G401 (cell line): ENCODE measurements around the gene DENND5B. TPM values are rescaled to one million over a fixed set of nuclear protein-coding genes. Genes with fewer than 3 reads are reported as not detected.
"Not testable (repeated sequence)": the region's sequence is repeated elsewhere in the genome, so short reads cannot be mapped to it uniquely, and the experiment has no call there.

ENCODE experiments used
- DNase-seq: peaks from one replicate; pipeline ENCODE4 v3.0.0-alpha.2; 2015; ENCODE audit warnings: low spot score
- in situ Hi-C: cut with HindIII; loops from 2 replicates; pipeline ENCODE4 v1.10.0; 2016; ENCODE audit warnings: low sequenced_read_pairs, mixed read lengths
- total RNA-seq: library from RNA; depleted of rRNA; stranded (reverse); fragments of >200 nt; shearing (Covaris generic); gene quantifications from 2 replicates; pipeline ENCODE4 v1.2.3, GENCODE V29; 2014; rRNA removed

Gene DENND5B
- 6.1 and 13.0 TPM in 2 replicates for total RNA-seq

DNA sequence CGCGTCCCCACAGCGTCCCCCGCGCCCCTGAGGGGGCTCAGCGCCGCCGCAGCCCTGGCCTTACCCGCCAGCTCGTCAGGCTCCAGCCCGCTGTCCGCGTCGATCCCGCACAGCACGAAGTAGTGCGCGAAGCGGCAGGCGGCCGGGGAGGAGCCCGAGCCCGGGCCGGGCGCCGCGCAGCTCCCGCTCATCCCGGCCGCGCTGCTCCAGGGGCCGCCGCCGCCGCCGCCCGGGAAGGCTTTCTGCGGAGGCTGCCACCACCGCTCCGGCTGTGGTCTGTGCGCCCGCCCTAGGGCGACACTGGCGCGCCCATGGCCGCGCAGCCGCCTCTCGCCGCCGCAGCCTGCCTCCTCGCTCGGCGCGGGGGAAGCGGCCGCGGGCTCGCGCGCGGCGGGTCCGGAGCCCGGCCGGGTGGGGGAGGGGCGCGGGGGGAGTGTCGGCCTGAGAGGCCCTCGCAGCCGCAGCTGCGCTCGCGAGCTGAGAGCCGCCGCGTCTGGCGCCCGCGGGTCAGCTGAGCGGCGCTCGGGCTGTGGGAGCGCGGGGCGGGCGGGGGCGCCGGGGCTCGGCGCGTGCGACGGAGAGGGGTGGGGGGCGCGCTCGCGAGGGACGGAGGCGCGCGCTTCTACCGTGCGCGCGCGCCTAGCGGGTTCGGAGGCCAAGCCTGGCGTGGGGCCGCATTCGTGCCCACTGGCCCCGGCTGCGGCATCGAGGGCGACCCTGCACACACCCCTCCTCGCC, at the start of gene DENND5B:
DENND5B (minus strand) TSS at position 495 of the 738 bp plus-strand sequence; CDS start at position 191, 304 bp downstream.
- in situ Hi-C loops, result no loop called here
- DNase-seq, result peak; percentile 79

DNA sequence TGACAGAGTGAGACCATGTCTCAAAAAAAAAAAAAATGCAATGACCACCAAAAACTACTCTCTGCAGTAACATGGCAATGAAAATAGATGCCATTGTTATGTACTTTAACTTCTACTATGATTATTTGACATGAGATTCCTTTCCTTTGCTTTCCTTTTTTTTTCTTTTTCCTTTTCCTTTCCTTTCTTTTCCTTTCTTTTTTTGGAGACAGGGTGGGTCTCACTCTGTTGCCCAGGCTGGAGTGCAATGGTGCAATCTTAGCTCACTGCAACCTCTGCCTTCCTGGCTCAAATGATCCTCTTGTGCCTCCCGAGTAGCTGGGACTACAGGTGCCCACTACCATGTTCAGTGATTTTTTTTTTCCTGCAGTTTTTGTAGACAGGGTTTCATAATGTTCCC, 43.7 kb upstream of the DENND5B start:
- in situ Hi-C loops, result loop anchor here (25.0 kb wide), 1 partner anchor 247 kb away; no protein-coding TSS in a partner anchor
- no peak for DNase-seq

DNA sequence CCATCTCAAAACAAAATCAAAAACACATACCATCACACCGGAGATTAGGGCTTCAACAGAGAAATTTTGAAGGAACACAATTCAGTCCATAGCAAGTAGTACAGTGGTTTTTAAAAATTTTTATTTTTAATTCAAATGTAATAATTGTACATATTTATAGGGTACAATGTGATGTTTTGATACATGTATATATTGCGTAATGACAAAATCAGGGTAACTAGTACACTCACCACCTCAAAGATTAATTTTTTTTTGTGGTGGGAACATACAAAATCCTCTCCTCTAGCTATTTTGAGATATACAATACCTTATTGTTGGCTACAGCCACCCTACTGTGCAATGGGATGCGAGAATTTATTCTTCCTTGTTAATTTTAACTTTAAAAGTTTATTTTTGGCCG, 42.5 kb upstream of the DENND5B start:
- DNase-seq, result no peak
- in situ Hi-C loops, result loop anchor here (25.0 kb wide), 1 partner anchor 246 kb away; no protein-coding TSS in a partner anchor

DNA sequence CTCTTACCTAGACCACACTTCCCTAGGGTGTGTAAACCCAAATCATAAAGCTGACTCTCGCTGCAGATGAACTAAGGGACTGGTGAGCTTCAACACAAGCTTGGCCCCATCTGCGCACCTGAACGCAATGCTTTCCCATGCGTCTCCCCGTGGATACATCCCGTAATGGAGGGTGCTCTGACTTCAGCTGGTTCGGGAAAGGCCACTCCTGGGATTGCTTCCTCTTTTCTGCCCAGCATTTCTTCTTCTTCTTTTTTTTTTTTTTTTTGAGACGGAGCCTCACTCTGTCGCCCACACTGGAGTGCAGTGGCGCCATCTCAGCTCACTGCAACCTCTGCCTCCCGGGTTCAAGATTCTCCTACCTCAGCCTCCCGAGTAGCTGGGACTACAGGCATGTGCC, 40.9 kb upstream of the DENND5B start:
- no peak for DNase-seq
- in situ Hi-C loops, result loop anchor here (25.0 kb wide), 1 partner anchor 245 kb away; no protein-coding TSS in a partner anchor

DNA sequence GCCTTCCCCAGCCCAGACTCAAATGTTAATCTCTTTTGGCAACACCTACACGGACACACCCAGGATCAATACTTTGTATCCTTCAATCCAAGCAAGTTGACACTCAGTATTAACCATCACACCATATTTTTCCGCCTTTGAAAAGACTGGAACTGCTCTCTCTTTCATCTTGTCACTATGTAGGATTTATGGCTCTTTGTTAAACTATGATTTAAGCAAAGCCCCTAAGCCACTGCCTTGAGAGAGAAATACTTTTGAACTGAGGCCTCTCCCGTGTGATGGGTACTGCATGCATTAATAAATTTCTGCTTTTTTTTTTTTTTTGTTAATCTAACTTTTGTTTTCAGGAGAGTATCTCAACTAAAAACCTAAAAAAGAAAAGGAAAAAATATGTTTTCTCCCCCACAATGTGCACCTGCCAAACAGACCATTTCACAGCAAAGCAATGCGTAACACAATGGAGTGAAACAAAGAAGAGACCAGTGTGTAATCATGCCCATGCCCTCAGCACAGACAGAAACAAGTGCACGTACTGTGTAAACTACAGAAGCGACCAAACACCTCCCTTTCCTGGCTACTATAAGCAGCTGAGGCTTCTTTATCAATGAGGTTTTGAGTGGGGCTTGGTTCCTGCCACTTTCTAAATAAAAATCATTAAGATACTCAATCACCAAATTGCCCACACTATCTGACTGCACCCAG, 40.2 kb upstream of the DENND5B start:
- DNase-seq, result no peak
- in situ Hi-C loops, result loop anchor here (25.0 kb wide), 1 partner anchor 244 kb away; no protein-coding TSS in a partner anchor

DNA sequence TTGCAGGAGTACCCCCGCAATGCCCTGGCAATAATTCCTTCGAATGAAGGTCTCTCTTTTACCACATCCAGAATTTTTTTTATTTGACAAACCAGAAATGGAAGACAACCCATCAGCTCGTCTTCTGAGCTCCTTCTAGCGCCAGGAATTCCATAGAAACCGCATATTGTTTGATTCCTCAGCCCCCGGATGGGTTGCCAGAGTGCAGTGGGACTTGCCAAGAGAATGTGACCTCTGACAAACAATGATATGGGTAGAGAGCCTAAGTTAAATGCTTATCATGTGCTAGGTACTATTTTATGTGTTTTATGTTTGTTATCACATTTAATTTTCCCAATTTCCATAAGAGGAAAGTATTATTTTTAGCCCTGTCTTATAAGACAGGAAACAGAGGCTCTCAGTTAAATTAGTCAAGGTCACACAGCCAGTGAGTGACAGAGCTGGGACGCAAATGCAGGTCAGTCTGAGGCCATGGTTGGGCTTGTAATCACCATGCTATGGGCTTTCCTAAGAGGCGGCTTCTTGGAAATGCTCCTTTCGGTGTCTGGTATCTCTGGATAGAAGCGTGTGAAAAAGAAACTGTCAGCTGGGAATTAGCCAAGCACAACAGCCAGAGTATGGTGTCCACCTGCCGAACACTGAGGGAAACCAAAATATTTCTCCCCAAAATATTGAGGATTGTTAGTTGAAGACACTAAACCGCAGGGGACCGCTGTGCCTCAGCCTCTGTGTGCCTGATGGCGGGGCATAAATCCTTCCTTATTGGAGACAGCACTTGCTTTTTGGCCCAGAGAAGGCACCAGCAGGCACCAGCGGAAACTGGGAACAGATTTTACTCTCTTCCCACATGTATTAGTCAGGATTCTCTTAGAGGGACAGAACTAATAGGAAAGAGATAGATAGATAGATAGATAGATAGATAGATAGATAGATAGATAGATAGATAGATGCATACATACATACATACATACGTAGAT, 39.1 kb upstream of the DENND5B start:
- DNase-seq, result peak; percentile 75
- in situ Hi-C loops, result loop anchor here (25.0 kb wide), 1 partner anchor 243 kb away; no protein-coding TSS in a partner anchor

DNA sequence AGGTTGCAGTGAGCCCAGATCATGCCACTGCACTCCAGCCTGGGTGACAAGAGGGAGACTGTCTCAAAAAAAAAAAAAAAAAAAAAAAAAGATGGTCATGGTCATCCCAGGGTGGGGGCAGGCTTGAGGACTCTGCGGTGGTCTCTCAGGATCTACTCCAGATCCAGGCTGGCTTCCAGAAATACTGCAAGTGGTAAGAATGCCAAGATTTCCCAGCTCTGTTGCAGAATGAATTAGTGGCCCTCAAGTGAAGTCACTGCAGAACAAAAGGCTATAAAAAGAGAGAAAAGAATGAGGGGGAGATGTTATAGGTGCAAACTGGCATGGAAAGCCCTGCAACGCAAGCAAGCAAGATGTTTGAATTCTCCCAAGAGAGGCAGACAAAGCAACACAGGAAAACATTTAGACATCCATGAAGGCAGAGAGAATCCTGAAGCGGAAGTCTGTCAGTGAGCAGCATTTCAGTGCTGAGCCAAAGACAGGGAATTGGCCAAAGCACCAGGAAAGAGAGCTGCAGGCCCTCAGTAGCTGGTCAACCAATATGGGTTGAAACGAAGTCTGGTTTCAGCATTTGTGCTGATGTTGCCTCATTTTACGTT, 36.6 kb upstream of the DENND5B start:
- in situ Hi-C loops, result loop anchor here (25.0 kb wide), 1 partner anchor 240 kb away; no protein-coding TSS in a partner anchor
- DNase-seq, result no peak

DNA sequence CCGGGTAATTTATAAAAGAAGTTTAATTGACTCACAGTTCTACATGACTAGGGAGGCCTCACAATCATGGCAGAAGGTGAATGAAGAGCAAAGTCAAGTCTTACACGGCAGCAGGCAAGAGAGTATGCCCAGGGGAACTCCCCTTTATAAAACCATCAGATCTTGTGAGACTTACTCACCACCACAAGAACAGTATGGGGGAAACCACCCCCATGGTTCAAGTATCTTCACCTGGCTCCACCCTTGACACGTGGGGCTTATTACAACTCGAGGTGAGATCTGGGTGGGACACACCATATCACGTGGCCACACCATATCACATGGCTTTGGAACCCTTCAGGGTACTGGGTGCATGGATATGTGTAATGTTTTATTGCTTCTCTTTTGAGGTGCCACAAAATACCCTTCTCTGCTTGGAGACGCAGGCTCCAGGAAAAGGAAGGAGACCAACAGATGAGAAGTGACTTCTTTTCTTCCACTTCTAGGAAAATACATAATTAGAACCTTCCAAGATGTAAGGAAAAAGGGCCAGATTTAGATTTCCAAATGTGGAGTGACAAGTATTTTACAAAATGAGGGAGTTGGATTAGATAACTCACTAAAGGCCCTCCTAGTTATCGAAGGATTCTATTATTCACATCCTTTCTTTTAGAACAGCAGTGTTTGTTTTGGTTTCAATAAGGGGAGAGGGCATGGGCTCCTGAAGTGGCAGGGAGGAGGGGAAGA, 35.5 kb upstream of the DENND5B start:
- in situ Hi-C loops, result loop anchor here (25.0 kb wide), 1 partner anchor 239 kb away; no protein-coding TSS in a partner anchor
- DNase-seq, result no peak

DNA sequence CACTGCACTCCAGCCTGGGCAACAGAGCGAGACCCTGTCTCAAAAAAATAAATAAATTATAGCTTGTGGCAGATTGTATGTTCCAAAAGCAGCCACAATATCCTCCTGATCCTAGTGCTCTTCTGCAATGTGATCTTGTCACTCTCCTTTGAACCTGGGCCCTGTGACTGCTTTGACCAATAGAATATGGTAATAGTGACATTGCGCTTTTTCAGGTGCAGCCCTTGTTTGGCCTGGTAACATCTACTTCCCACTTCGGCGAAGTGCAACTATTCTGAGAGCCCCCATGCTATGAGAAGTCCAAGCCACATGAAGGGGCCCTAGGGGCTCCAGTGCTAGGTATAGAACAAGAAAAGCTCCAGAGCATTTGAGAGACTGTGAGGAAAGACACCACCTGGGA, 31.1 kb upstream of the DENND5B start:
- in situ Hi-C loops, result no loop called here
- no peak for DNase-seq

DNA sequence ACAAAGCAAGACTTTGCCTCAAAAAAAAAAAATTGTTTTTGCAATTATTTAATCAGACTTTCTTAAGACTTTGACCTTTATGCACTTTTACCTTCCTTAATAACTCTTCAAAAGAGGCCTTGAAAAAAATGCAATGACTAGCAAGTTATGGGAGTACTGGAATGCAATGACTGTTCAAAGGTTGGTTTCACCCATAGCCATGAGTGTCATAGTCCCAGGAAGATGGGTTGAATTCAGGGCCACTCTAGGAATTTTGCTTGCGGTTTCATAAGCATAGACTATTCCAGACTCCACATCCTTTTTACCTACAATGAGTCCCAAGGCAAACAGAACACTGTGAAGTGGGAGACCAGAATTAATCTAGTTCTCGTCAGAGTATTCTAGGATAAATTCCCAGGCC, 29.4 kb upstream of the DENND5B start:
- in situ Hi-C loops, result no loop called here
- DNase-seq, result no peak

DNA sequence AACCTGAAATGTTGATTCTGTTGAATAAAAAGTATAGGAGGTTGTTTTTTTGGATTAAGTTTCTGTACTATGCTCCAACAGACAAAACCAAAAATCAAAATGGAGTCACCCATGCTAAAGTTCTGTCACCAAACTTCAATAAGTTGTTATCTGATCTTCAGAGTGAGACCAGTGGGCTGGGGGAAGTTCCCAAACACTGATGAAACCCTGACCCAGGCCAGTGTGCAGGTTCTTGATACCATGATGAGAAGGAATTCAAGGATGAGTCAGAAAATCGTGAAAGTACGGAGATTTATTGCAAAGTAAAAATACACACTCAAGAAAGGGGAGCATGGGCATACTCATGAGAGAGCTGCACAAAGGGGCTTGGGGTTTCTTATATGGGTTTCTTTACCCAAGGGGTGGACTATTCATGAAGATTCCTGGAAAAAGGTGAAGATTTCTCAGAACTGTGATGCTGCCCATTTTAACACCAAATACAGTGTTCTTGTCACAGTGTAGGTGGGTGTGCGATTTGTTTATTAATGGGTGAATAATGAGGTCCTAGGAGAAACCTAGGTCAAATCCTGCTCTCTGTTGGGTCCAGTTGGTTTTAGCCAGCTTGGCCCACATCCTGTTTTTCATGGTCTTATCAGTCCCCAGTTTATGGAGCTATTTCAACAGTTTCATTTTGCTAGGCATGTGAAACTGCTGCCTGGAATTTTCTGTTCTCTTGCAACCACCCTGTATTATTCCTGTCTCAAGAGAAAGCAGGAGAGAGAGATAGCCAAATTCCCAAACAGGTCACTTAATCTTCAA, 27.5 kb upstream of the DENND5B start:
- DNase-seq, result no peak
- in situ Hi-C loops, result no loop called here

DNA sequence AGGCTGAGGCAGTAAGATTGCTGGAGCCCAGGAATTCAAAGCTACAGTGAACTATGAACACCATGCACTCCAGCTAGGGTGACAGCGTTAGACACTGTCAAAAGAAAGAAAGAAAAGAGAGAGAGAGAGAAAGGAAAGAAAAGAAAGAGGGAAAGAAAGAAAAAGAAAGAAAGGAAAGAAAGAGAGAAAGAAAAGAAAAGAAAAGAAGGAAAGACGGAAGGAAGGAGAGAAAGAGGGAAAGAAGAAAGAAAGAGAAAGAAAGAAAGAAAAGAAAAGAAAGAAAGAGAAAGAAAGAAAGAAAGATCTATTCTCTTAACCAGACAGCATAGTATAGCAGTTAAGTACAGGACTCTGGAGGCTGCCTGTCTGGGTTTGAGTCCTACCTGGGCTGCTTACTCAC, 21.9 kb upstream of the DENND5B start:
- DNase-seq, result no peak
- in situ Hi-C loops, result no loop called here

DNA sequence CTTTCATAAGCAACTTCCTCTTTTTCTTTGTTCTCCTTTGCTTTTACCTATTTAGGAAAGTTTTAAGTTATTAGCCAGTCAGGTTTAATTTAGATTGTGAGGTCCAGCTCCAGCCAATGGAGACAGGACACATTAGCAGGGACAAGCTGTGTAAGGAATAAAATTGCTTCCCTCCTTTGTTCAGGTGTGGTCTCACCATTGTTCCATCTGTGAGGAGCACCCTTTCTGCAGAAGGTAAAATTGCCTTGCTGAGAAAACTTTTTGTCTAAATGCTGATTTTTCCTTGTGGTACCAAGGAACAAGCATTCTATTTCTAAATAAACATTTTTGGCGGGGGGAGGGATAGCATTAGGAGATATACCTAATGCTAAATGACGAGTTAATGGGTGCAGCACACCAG, 17.4 kb upstream of the DENND5B start:
- DNase-seq, in situ Hi-C loops: not testable (repeated sequence)

DNA sequence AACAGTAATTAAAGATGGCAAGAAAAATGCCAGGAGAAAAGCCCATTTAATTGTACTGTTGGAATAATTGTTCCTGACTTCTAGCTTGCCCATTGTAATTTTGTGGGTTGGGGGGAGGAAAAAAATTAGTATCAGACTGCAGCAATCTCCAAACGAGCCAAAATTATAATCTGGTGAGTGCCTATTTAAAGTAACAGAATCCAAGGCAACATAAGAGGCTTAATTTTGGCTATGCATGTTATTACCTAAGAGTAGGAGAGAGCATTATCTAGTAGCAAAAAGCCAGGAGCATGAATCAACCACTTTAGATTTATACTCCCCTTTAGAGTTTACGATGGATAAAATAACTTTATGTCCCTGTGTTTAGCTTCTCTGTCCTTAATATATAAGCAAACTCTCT, 14.6 kb upstream of the DENND5B start:
- in situ Hi-C loops, result no loop called here
- DNase-seq, result no peak

DNA sequence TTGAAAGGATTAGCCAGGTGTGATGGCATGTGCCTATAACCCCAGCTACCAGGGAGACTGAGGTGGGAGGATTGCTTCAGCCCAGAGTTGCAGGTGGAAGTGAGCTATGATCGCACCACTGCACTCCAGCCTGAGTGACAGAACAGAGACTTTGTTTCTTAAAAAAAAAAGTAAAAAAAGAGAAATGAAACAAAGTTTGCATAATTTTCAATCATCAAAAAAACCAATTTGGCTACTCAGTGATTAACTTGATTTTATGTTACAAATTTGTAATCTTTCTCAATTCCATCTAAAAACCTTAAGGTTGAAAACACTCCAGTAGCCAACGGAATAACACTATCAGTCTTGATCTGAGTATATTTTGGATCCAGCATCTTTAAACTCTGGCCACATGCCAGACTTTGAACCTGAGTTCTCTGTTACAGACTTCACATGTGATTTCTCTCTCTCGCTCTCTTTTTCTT, 12.6 kb upstream of the DENND5B start:
- in situ Hi-C loops, result no loop called here
- no peak for DNase-seq

DNA sequence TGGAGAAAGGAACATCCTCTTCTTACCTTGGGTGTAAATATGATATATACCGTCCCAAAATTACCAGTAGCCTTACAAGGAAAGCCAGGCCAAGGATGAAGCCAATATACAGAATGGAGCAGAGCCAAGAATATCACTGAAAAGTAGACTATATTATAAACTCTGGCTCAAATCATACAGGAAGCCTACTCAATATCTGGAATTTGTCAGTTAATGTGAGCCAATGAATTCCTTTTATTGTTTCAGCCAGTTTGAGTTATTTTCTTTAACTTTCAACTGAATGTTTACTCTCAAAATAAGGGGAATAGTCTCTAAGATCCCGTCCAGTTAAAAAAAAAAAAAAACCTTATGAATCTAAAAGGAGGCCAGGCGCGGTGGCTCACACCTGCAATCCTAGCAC, 9.8 kb upstream of the DENND5B start:
- in situ Hi-C loops, result no loop called here
- no peak for DNase-seq

DNA sequence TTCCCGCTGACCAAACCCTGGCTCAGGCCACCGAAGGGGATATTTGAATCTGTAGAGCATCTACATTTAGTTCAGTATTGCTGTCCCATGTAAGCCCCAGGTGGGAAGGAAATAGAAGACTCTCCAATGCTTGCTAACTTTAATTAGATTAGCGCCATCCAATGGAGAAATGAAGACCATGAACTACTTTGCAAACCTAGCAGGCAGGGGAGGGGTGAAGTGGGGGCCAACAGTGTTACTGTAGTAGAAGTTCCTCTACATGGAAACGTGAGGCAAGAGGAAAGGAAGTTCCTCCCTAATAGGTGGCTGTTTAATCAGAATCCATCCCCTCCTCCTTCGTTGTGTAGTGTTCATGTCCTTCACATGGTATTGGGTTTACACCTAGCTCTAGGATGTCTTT, 9.3 kb upstream of the DENND5B start:
- no peak for DNase-seq
- in situ Hi-C loops, result no loop called here
